Liver (tissue), 9 donors: ENCODE results near the gene CSRP1. TPM values are rescaled to one million over a fixed set of nuclear protein-coding genes. Genes with fewer than 3 reads are reported as not detected.

Experiments used
- DNase-seq: peaks from one replicate; pipeline ENCODE4 v3.0.0-alpha.2; 2017; ENCODE audit warnings: low spot score
- H3K27ac ChIP-seq, 2 donors: one replicate each; pipeline ENCODE4 v1.7.0; 2013; ENCODE audit warnings: inconsistent platforms in 2 of 2, low read length in 2 of 2, control low read depth in 1 of 2, low read depth in 1 of 2, mild to moderate bottlenecking in 1 of 2
- H3K27me3 ChIP-seq, 4 donors: one replicate each; pipeline versions ENCODE4 v1.6.1 to v1.7.0; 2013; ENCODE audit warnings: low read length in 3 of 4, inconsistent platforms in 1 of 4, mild to moderate bottlenecking in 1 of 4, moderate library complexity in 1 of 4; ENCODE audit not compliant: control insufficient read depth in 4 of 4, insufficient read depth in 4 of 4
- H3K36me3 ChIP-seq, 4 donors: one replicate each; pipeline versions ENCODE4 v1.6.1 to v1.7.0; 2013; ENCODE audit warnings: low read length in 3 of 4, mild to moderate bottlenecking in 3 of 4, low read depth in 1 of 4, moderate library complexity in 1 of 4; ENCODE audit not compliant: control insufficient read depth in 4 of 4, insufficient read depth in 3 of 4
- H3K4me1 ChIP-seq, 4 donors: one replicate each; pipeline versions ENCODE4 v1.6.1 to v1.7.0; 2013; ENCODE audit warnings: low read length in 3 of 4, mild to moderate bottlenecking in 3 of 4, moderate library complexity in 1 of 4; ENCODE audit not compliant: control insufficient read depth in 4 of 4, insufficient read depth in 4 of 4
- H3K4me3 ChIP-seq, 3 donors: one replicate each; pipeline versions ENCODE4 v1.6.1 to v1.7.0; 2013; ENCODE audit warnings: low read length in 3 of 3, control low read depth in 1 of 3, low read depth in 1 of 3, mild to moderate bottlenecking in 1 of 3
- H3K9ac ChIP-seq, 2 donors: one replicate each; pipeline ENCODE4 v1.7.0; 2013; ENCODE audit warnings: low read length in 2 of 2, mild to moderate bottlenecking in 2 of 2, moderate library complexity in 2 of 2, control low read depth in 1 of 2, low read depth in 1 of 2
- H3K9me3 ChIP-seq, 4 donors: one replicate each; pipeline versions ENCODE4 v1.6.1 to v1.7.0; 2013; ENCODE audit warnings: low read length in 3 of 4; ENCODE audit not compliant: control insufficient read depth in 4 of 4
- EGR1 ChIP-seq, 2 donors: IDR thresholded peaks; 2 replicates each; pipeline ENCODE4 v1.6.1; 2016 to 2018; ENCODE audit warnings: antibody characterized with exemption in 2 of 2, low read depth in 2 of 2
- FOXA1 ChIP-seq: IDR thresholded peaks from 2 replicates; pipeline ENCODE4 v1.6.1; 2016; ENCODE audit warnings: antibody characterized with exemption
- FOXA2 ChIP-seq: IDR thresholded peaks from 2 replicates; pipeline ENCODE4 v1.6.1; 2016; ENCODE audit warnings: antibody characterized with exemption
- GABPA ChIP-seq, 2 donors: IDR thresholded peaks in 1 of 2; conservative IDR thresholded peaks in 1 of 2; 2 replicates each; pipeline ENCODE4 v1.6.1; 2016; ENCODE audit warnings: antibody characterized with exemption in 2 of 2, mild to moderate bottlenecking in 1 of 2, moderate library complexity in 1 of 2
- HNF4G ChIP-seq: IDR thresholded peaks from 2 replicates; pipeline ENCODE4 v1.6.1; 2016; ENCODE audit warnings: antibody characterized with exemption
- JUND ChIP-seq, 2 donors: IDR thresholded peaks; 2 replicates each; pipeline ENCODE4 v1.6.1; 2016; ENCODE audit warnings: antibody characterized with exemption in 2 of 2
- NR2F2 ChIP-seq: IDR thresholded peaks from 2 replicates; pipeline ENCODE4 v1.6.1; 2016; ENCODE audit warnings: antibody characterized with exemption
- RAD21 ChIP-seq, 2 donors: IDR thresholded peaks; 2 replicates each; pipeline ENCODE4 v1.6.1; 2016; ENCODE audit warnings: antibody characterized with exemption in 2 of 2, mild to moderate bottlenecking in 2 of 2
- RXRA ChIP-seq, 2 donors: IDR thresholded peaks; 2 replicates each; pipeline ENCODE4 v1.6.1; 2017 to 2018; ENCODE audit warnings: antibody characterized with exemption in 2 of 2, mild to moderate bottlenecking in 1 of 2
- WGBS: extraction: QIAGEN DNeasy Blood & Tissue Kit; methylation state at CpG from one replicate; pipeline ENCODE4 v1.1.7; 2013; 5-methylcytosine and 5-hydroxymethylcytosine counted together
- polyA plus RNA-seq, 2 donors: library from polyadenylated mRNA; stranded (reverse) in 1 of 2; unstranded in 1 of 2; fragments of 200-250 nt in 1 of 2; fragments of >200 nt in 1 of 2; fragmentation: Nextera tagmentation in 1 of 2; extraction: Ambion mirVana in 1 of 2; gene quantifications; one replicate each; pipeline versions ENCODE4 v1.2.1 to v1.2.3, GENCODE V29; 2013 to 2015
- total RNA-seq, 2 donors: library from RNA; depleted of rRNA; stranded (reverse); fragments of >200 nt; gene quantifications; one replicate each; pipeline ENCODE4 v1.2.3, GENCODE V29; 2014
- TF ChIP-seq, protein P1 (sequence below): IDR thresholded peaks from 2 replicates; pipeline ENCODE4 v1.6.1; 2016; ENCODE audit warnings: antibody characterized with exemption, mild to moderate bottlenecking
- TF ChIP-seq, protein P2 (sequence below): IDR thresholded peaks from 2 replicates; pipeline ENCODE4 v1.6.1; 2016; ENCODE audit warnings: antibody characterized with exemption
- TF ChIP-seq, protein P3 (sequence below): fragments of 150-350 bp; IDR thresholded peaks from 2 replicates; pipeline ENCODE4 v1.5.1; 2017; ENCODE audit warnings: improper control_type of control experiment, low read depth, low read length; ENCODE audit not compliant: missing input control
- TF ChIP-seq, protein P4 (sequence below): IDR thresholded peaks from 2 replicates; pipeline ENCODE4 v1.6.1; 2016; ENCODE audit warnings: antibody characterized with exemption
- donor health status: healthy.
- donor health status: healthy.
- donor health status: healthy.
- donor health status: healthy.
- donor health status: healthy.

The CSRP1 gene
- total and polyA plus RNA-seq, 4 donors, result 42.7 to 96.9 (median 68.3) TPM

DNA sequence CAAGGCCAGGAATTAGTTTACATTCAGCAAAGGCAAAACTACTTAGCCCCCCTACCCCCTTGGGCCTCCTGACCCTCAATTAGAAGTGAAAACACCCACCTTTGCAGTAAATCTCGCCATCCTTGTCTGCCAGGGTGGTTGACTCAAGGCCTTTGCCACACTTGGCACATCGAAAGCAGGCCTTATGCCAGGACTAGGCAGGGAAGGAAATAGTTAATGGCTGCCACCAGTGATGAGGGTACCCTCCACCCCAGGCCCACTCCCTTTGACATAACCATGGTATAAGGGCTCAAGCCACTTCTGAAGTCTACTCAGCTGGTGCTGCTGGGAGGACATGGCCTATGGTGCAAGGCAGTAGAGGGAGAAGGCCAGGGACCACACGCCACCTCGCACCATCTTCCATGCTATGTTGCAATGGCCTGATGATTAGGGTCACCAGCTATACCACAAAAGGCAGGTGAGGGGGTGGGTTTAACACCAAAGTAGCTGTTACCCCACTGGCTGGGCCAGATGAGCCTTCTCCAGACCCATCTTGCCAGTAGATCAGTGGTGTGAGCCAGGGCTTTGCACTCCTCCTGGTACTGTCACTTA, 21.6 kb downstream of the CSRP1 start:
- no peak overlapping the region for H3K27ac ChIP-seq

DNA sequence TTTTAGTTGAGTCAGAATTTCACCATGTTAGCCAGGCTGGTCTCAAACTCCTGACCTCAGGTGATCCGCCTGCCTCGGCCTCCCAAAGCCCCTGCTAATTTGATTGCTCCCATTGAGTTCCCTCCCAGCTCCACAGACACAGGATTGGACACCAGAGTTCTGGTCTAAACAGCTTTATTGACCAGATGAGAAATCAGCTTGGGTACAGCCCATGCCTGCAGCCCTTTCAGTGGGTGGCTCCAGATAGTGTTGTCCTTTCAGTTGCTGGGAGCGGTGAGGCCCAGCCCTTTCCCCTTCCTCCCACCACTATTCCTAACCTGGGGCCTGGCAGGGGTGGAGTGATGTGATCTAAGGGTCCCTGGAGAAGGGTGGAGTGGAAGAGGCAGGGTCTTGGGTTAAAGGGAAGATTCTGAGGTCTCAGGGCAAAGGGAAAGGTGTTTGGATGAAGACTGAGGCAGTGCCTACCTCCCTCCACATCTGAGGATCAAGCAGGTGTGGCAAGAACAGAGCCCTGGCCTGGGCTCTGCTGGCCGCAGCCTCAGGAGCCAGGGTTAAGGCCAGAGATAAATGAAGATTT, 23.5 kb downstream of the CSRP1 start:
- DNase-seq, result no peak
- Histone ChIP-seq H3K4me3 (no peak overlapping the region), H3K36me3 (peaks cover 2 to 50% (median 27%) of the 10 kb centered on the region in 4 donors), H3K4me1 (peaks cover 3 to 21% (median 15%) of the 10 kb centered on the region in 4 donors), H3K9me3 (no peaks in the 10 kb centered on the region), H3K27ac (no peak overlapping the region), H3K27me3 (no peaks in the 10 kb centered on the region), H3K9ac (no peak overlapping the region)
- 94% methylated on average over 4 of the region's 4 CpGs for WGBS
- TF ChIP-seq, protein P1, sequence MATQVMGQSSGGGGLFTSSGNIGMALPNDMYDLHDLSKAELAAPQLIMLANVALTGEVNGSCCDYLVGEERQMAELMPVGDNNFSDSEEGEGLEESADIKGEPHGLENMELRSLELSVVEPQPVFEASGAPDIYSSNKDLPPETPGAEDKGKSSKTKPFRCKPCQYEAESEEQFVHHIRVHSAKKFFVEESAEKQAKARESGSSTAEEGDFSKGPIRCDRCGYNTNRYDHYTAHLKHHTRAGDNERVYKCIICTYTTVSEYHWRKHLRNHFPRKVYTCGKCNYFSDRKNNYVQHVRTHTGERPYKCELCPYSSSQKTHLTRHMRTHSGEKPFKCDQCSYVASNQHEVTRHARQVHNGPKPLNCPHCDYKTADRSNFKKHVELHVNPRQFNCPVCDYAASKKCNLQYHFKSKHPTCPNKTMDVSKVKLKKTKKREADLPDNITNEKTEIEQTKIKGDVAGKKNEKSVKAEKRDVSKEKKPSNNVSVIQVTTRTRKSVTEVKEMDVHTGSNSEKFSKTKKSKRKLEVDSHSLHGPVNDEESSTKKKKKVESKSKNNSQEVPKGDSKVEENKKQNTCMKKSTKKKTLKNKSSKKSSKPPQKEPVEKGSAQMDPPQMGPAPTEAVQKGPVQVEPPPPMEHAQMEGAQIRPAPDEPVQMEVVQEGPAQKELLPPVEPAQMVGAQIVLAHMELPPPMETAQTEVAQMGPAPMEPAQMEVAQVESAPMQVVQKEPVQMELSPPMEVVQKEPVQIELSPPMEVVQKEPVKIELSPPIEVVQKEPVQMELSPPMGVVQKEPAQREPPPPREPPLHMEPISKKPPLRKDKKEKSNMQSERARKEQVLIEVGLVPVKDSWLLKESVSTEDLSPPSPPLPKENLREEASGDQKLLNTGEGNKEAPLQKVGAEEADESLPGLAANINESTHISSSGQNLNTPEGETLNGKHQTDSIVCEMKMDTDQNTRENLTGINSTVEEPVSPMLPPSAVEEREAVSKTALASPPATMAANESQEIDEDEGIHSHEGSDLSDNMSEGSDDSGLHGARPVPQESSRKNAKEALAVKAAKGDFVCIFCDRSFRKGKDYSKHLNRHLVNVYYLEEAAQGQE, result no peak
- TF ChIP-seq RXRA (IDR thresholded peaks at IDR 0.05), result no peak
- TF ChIP-seq FOXA1, result no peak
- no peak for TF ChIP-seq HNF4G
- TF ChIP-seq, protein P2, sequence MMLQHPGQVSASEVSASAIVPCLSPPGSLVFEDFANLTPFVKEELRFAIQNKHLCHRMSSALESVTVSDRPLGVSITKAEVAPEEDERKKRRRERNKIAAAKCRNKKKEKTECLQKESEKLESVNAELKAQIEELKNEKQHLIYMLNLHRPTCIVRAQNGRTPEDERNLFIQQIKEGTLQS, result no peak
- no peak for TF ChIP-seq GABPA (IDR thresholded peaks at IDR 0.05 in 1 of 2, conservative IDR thresholded peaks at IDR 0.05 in 1 of 2)
- no peak for TF ChIP-seq FOXA2
- TF ChIP-seq, protein P3, sequence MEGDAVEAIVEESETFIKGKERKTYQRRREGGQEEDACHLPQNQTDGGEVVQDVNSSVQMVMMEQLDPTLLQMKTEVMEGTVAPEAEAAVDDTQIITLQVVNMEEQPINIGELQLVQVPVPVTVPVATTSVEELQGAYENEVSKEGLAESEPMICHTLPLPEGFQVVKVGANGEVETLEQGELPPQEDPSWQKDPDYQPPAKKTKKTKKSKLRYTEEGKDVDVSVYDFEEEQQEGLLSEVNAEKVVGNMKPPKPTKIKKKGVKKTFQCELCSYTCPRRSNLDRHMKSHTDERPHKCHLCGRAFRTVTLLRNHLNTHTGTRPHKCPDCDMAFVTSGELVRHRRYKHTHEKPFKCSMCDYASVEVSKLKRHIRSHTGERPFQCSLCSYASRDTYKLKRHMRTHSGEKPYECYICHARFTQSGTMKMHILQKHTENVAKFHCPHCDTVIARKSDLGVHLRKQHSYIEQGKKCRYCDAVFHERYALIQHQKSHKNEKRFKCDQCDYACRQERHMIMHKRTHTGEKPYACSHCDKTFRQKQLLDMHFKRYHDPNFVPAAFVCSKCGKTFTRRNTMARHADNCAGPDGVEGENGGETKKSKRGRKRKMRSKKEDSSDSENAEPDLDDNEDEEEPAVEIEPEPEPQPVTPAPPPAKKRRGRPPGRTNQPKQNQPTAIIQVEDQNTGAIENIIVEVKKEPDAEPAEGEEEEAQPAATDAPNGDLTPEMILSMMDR, result no peak
- TF ChIP-seq RAD21 (IDR thresholded peaks at IDR 0.05), result no peak
- no peak for TF ChIP-seq NR2F2
- TF ChIP-seq, protein P4, sequence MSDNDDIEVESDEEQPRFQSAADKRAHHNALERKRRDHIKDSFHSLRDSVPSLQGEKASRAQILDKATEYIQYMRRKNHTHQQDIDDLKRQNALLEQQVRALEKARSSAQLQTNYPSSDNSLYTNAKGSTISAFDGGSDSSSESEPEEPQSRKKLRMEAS, result no peak
- TF ChIP-seq EGR1 (IDR thresholded peaks at IDR 0.05; ENCODE audit: low read depth in 2 of 2), result no peak

More for the DNA sequence above, 21.6 kb downstream of the CSRP1 start:
- no peaks in the 10 kb centered on the region for H3K9me3 ChIP-seq
- no peak for DNase-seq
- no peak overlapping the region for H3K9ac ChIP-seq
- WGBS, result 92% methylated on average over 4 of the region's 4 CpGs
- no peak overlapping the region for H3K4me3 ChIP-seq
- no peaks in the 10 kb centered on the region for H3K27me3 ChIP-seq
- peaks cover 6 to 40% (median 29%) of the 10 kb centered on the region in 4 donors for H3K4me1 ChIP-seq
- TF ChIP-seq RAD21 (IDR thresholded peaks at IDR 0.05), result no peak
- TF ChIP-seq NR2F2, result no peak
- TF ChIP-seq JUND (IDR thresholded peaks at IDR 0.05), result no peak
- no peak for TF ChIP-seq FOXA1
- TF ChIP-seq GABPA (IDR thresholded peaks at IDR 0.05 in 1 of 2, conservative IDR thresholded peaks at IDR 0.05 in 1 of 2), result no peak
- TF ChIP-seq FOXA2, result no peak
- peaks cover 5 to 52% (median 32%) of the 10 kb centered on the region in 4 donors for H3K36me3 ChIP-seq
